ENCODE results near the gene PLCB3.
"Not testable (repeated sequence)": the region's sequence is repeated elsewhere in the genome, so short reads cannot be mapped to it uniquely, and the experiment has no call there.

Gene PLCB3

DNA sequence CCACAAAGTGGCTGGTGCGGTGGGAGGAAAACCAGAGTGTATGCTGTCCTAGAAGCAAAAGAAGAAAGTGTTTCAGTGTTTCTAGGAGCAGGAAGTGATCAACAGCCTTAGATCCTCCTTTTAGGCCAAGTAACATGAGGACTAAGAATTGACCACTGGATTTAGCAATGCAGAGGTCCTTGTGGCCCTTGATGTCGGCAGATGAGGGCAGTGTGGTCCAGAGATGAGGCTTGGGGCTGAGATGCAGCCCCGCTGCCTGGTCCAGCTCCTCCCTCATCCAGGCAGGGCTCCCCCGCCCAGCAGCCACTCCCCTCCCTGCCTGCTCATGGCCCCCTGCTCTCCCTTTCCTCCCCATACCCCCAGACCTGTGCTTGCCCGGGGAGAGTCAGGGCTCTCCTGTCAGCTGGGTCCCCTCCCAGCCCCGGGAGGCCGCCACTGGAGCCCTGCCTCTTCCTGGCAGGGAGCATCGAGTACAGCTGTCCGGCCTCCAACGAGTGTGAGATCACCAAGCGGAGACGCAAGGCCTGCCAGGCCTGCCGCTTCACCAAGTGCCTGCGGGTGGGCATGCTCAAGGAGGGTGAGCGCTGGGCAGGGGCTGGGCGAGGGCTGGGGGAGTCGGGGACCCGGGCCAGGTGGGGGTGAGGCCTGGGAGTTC is 62.3 kb downstream of the PLCB3 start:
- no peaks in the 10 kb centered on the region for H3K27me3 ChIP-seq (ENCODE audit: control insufficient read depth in 1 of 2, insufficient read depth in 2 of 2, low read length in 2 of 2)
- H3K9ac ChIP-seq (ENCODE audit: low read length in 2 of 2) = peak overlapping the region in 1 of 2 donors; percentile 42
- H3K9me3 ChIP-seq (ENCODE audit: control insufficient read depth in 2 of 2, low read length in 2 of 2) = no peaks in the 10 kb centered on the region
- peak overlapping the region; percentile 18 for H3K27ac ChIP-seq (ENCODE audit: low read length)
- peaks cover 10 to 12% of the 10 kb centered on the region in 2 donors for H3K36me3 ChIP-seq (ENCODE audit: control insufficient read depth in 2 of 2, insufficient read depth in 2 of 2, low read length in 2 of 2)
- H3K4me1 ChIP-seq (ENCODE audit: control insufficient read depth, insufficient read depth, low read length) = peaks cover 18% of the 10 kb centered on the region
- H3K4me3 ChIP-seq (ENCODE audit: low read length in 2 of 2) = peak overlapping the region in 1 of 2 donors; percentile 15

DNA sequence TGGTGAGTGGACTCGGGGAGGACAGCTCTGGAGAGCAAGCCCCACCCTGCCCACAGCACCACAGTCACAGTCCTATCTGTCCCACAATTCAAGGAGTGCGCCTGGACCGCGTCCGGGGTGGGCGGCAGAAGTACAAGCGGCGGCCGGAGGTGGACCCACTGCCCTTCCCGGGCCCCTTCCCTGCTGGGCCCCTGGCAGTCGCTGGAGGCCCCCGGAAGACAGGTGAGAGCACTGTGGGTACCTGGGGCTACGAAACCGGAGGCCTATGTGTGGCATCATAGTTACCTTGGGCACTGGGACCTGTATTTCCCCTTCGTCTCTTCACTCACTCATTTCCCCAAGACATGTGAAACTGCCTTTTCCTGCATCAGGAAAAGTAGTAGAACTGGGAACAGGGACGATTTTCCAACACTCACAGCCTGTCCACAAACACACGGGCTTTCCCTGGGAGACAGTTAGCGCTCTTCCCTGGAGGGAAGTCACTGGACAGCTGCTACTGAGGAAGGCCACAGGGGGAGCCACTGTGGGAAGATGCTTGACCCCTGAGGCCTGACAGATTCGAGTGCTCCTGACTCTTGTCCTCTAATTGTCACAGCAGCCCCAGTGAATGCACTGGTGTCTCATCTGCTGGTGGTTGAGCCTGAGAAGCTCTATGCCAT is 62.9 kb downstream of the PLCB3 start:
- H3K9me3 ChIP-seq (ENCODE audit: control insufficient read depth in 2 of 2, low read length in 2 of 2) = no peaks in the 10 kb centered on the region
- peak overlapping the region; percentile 11 for H3K27ac ChIP-seq (ENCODE audit: low read length)
- no peaks in the 10 kb centered on the region for H3K27me3 ChIP-seq (ENCODE audit: control insufficient read depth in 1 of 2, insufficient read depth in 2 of 2, low read length in 2 of 2)
- peaks cover 10 to 12% of the 10 kb centered on the region in 2 donors for H3K36me3 ChIP-seq (ENCODE audit: control insufficient read depth in 2 of 2, insufficient read depth in 2 of 2, low read length in 2 of 2)
- H3K4me1 ChIP-seq (ENCODE audit: control insufficient read depth, insufficient read depth, low read length) = peaks cover 23% of the 10 kb centered on the region
- H3K4me3 ChIP-seq (ENCODE audit: low read length in 2 of 2) = no peak overlapping the region
- no peak overlapping the region for H3K9ac ChIP-seq (ENCODE audit: low read length in 2 of 2)

DNA sequence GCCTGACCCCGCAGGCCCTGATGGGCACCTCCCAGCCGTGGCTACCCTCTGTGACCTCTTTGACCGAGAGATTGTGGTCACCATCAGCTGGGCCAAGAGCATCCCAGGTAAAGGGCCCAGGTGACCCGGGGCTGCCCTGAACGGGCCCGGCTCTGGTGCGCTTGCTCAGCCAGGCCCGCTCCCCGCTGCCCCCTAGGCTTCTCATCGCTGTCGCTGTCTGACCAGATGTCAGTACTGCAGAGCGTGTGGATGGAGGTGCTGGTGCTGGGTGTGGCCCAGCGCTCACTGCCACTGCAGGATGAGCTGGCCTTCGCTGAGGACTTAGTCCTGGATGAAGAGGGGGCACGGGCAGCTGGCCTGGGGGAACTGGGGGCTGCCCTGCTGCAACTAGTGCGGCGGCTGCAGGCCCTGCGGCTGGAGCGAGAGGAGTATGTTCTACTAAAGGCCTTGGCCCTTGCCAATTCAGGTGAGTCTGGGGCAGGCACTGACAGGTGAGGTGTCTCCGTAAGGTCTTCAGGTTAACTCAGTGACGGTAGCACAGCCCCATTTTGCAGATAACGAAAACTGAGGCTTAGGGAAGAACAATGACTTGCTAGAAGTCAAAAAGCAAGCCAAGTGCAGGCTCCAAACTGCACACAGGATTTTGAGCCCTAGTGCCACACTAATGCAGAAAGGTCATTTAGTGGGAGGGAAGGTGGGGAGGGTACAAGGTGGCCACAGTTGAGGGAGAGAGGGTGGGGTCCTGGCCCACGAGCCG is 63.7 kb downstream of the PLCB3 start:
- H3K9ac ChIP-seq (ENCODE audit: low read length in 2 of 2) = no peak overlapping the region
- no peaks in the 10 kb centered on the region for H3K9me3 ChIP-seq (ENCODE audit: control insufficient read depth in 2 of 2, low read length in 2 of 2)
- peaks cover 10 to 12% of the 10 kb centered on the region in 2 donors for H3K36me3 ChIP-seq (ENCODE audit: control insufficient read depth in 2 of 2, insufficient read depth in 2 of 2, low read length in 2 of 2)
- no peak overlapping the region for H3K4me3 ChIP-seq (ENCODE audit: low read length in 2 of 2)
- H3K27me3 ChIP-seq (ENCODE audit: control insufficient read depth in 1 of 2, insufficient read depth in 2 of 2, low read length in 2 of 2) = no peaks in the 10 kb centered on the region
- H3K4me1 ChIP-seq (ENCODE audit: control insufficient read depth, insufficient read depth, low read length) = peaks cover 24% of the 10 kb centered on the region
- H3K27ac ChIP-seq (ENCODE audit: low read length) = no peak overlapping the region

DNA sequence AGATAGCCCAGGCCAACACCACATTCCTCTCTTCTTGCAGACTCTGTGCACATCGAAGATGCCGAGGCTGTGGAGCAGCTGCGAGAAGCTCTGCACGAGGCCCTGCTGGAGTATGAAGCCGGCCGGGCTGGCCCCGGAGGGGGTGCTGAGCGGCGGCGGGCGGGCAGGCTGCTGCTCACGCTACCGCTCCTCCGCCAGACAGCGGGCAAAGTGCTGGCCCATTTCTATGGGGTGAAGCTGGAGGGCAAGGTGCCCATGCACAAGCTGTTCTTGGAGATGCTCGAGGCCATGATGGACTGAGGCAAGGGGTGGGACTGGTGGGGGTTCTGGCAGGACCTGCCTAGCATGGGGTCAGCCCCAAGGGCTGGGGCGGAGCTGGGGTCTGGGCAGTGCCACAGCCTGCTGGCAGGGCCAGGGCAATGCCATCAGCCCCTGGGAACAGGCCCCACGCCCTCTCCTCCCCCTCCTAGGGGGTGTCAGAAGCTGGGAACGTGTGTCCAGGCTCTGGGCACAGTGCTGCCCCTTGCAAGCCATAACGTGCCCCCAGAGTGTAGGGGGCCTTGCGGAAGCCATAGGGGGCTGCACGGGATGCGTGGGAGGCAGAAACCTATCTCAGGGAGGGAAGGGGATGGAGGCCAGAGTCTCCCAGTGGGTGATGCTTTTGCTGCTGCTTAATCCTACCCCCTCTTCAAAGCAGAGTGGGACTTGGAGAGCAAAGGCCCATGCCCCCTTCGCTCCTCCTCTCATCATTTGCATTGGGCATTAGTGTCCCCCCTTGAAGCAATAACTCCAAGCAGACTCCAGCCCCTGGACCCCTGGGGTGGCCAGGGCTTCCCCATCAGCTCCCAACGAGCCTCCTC is 64.6 kb downstream of the PLCB3 start:
- H3K27ac ChIP-seq (ENCODE audit: low read length); H3K27me3 ChIP-seq (ENCODE audit: control insufficient read depth in 1 of 2, insufficient read depth in 2 of 2, low read length in 2 of 2); H3K4me3 ChIP-seq (ENCODE audit: low read length in 2 of 2); H3K9ac ChIP-seq (ENCODE audit: low read length in 2 of 2); H3K9me3 ChIP-seq (ENCODE audit: control insufficient read depth in 2 of 2, low read length in 2 of 2): not testable (repeated sequence)
- Histone ChIP-seq H3K36me3 (ENCODE audit: control insufficient read depth in 2 of 2, insufficient read depth in 2 of 2, low read length in 2 of 2) (peaks cover 10 to 14% of the 10 kb centered on the region in 2 donors), H3K4me1 (ENCODE audit: control insufficient read depth, insufficient read depth, low read length) (peaks cover 25% of the 10 kb centered on the region)

DNA sequence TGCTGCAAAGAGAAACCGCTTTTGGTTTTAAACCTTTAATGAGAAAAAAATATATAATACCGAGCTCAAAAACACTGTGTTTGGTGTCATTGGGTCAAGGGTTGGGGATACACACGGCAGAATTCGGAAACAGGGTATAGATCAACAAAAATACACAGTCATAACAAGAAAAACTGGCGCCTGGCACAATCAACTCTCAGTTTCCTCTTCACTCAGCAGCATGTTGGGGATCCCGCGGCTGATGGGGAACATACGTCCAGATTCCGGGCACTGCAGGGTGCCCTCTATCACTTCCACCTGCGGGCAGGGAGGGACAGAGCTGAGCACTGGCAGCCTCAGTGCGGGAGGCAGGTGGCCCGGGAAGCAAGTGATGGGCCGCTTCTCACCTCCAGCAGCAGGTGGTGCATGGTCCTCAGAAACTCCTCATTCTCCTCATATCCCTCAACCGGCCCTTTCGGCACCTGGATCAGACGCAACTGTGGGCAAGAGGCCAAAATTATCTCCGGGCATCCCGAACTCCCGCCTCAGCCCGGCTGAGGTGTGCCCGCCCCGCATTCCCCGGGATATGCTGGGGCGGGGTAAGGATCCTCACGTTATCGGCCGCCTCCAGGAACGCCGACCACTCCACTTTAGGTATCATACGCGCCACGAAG is 65.5 kb downstream of the PLCB3 start:
- peaks cover 10 to 16% of the 10 kb centered on the region in 2 donors for H3K36me3 ChIP-seq (ENCODE audit: control insufficient read depth in 2 of 2, insufficient read depth in 2 of 2, low read length in 2 of 2)
- H3K4me3 ChIP-seq (ENCODE audit: low read length in 2 of 2) = peak overlapping the region; percentile 91 to 97
- peaks cover 25% of the 10 kb centered on the region for H3K4me1 ChIP-seq (ENCODE audit: control insufficient read depth, insufficient read depth, low read length)
- H3K27me3 ChIP-seq (ENCODE audit: control insufficient read depth in 1 of 2, insufficient read depth in 2 of 2, low read length in 2 of 2) = no peaks in the 10 kb centered on the region
- H3K9me3 ChIP-seq (ENCODE audit: control insufficient read depth in 2 of 2, low read length in 2 of 2) = no peaks in the 10 kb centered on the region
- peak overlapping the region; percentile 99 for H3K27ac ChIP-seq (ENCODE audit: low read length)
- H3K9ac ChIP-seq (ENCODE audit: low read length in 2 of 2) = peak overlapping the region; percentile 96 to 98

DNA sequence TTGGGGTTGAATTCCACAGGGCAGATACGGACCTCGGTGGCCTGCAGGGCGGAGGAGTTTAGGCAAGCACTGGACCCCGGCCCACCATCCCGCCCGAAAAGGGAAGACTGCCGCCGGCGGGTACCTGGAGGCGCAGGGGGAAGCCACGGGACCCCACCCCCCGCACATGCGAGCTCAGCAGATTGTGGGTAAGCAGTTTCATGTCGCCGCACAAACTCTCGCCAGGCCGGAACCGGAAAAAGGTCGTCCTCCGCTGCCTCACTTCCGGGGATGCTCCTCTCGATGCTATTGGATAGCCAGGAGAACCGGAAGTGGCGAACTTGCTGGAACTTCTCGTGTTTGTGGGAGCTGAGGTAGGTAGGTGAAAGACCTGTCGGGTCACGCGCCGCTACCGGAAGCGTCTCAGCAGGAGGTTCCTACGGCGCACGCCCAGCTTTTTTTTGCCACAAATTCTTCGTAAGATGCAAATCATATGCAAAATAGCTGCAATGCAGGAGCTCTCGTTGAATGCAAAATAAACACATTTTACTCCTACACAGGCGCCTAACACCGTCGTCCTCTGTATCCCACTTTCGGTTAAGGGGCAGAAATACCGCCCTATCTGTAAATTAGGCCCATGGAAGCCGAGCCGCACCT is 66.1 kb downstream of the PLCB3 start, which contains the start of gene TRMT112:
TRMT112 (minus strand) TSS at position 235 of the 636 bp plus-strand sequence; CDS start at position 202, 33 bp downstream.
- H3K4me1 ChIP-seq (ENCODE audit: control insufficient read depth, insufficient read depth, low read length) = peaks cover 25% of the 10 kb centered on the region
- H3K27ac ChIP-seq (ENCODE audit: low read length) = peak within 1 kb of the TSS; percentile 99
- peaks cover 10 to 16% of the 10 kb centered on the region in 2 donors for H3K36me3 ChIP-seq (ENCODE audit: control insufficient read depth in 2 of 2, insufficient read depth in 2 of 2, low read length in 2 of 2)
- no peaks in the 10 kb centered on the region for H3K27me3 ChIP-seq (ENCODE audit: control insufficient read depth in 1 of 2, insufficient read depth in 2 of 2, low read length in 2 of 2)
- H3K9ac ChIP-seq (ENCODE audit: low read length in 2 of 2) = peak within 1 kb of the TSS; percentile 96 to 98
- peak within 1 kb of the TSS; percentile 91 to 97 for H3K4me3 ChIP-seq (ENCODE audit: low read length in 2 of 2)
- no peaks in the 10 kb centered on the region for H3K9me3 ChIP-seq (ENCODE audit: control insufficient read depth in 2 of 2, low read length in 2 of 2)

DNA sequence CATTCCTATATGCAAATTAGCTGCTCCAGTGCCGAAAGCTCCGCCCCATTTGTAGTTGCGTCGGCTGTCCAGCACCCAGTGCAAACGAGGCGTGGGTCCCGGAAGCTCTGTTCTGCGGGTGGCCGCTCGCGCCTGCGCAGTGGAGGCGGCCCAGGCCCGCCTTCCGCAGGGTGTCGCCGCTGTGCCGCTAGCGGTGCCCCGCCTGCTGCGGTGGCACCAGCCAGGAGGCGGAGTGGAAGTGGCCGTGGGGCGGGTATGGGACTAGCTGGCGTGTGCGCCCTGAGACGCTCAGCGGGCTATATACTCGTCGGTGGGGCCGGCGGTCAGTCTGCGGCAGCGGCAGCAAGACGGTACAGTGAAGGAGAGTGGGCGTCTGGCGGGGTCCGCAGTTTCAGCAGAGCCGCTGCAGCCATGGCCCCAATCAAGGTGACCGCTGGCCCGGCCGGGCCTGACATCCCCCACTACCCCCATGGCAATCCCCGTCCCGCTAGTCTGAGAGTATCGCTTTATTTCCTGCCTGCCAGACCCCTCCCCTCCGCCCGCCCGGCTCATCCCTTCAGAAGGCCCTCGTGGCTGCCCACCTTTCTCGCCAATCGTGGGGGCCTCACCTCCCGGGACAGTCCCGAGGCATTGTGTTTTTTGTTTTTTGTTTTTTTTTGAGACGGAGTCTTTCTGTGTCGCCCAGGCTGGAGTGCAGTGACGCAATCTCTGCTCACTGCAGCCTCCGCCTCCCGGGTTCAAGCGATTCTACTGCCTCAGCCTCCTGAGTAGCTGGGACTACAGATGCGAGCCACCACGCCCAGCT is 66.8 kb downstream of the PLCB3 start, which contains the start of gene PRDX5:
PRDX5 (plus strand) TSS at position 161 of the 805 bp plus-strand sequence; CDS start at position 256, 95 bp downstream.
- Histone ChIP-seq H3K4me1 (ENCODE audit: control insufficient read depth, insufficient read depth, low read length) (peaks cover 24% of the 10 kb centered on the region), H3K9me3 (ENCODE audit: control insufficient read depth in 2 of 2, low read length in 2 of 2) (no peaks in the 10 kb centered on the region), H3K36me3 (ENCODE audit: control insufficient read depth in 2 of 2, insufficient read depth in 2 of 2, low read length in 2 of 2) (peaks cover 10 to 16% of the 10 kb centered on the region in 2 donors), H3K9ac (ENCODE audit: low read length in 2 of 2) (peak within 1 kb of the TSS; percentile 96 to 98), H3K4me3 (ENCODE audit: low read length in 2 of 2) (peak within 1 kb of the TSS; percentile 91 to 97), H3K27me3 (ENCODE audit: control insufficient read depth in 1 of 2, insufficient read depth in 2 of 2, low read length in 2 of 2) (no peaks in the 10 kb centered on the region), H3K27ac (ENCODE audit: low read length) (peak within 1 kb of the TSS; percentile 99)

All from stomach smooth muscle (tissue), 2 donors.